Measurements from ENCODE around the gene NCKAP1. TPM values are rescaled to one million over a fixed set of nuclear protein-coding genes. Genes with fewer than 3 reads are reported as not detected.

Gene NCKAP1
- total and polyA plus RNA-seq, 2 experiments from 2014 or later, result 54.5 to 216 TPM

DNA sequence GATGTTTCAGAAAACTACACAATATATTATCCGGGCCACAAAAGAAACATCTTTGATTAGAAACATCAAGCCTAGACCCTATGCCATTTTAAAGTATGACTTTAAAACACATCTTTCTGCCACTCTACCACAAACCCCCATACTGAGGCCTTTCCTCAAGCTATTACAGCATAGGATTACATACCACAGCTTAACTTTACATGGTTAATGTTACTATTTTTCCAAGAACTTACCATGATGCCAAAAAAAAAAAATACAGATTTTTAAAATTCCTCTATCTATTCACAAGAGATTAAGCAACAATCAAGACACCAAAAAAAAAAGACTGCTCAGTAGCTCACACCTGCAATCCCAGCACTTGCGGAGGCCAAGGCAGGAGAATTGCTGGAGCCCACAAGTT is 9.0 kb downstream of the NCKAP1 start:
- no peak overlapping the region for H3K27ac ChIP-seq
- no peak overlapping the region for H3K4me3 ChIP-seq
- peaks cover 40% of the 10 kb centered on the region for H3K4me1 ChIP-seq (ENCODE audit: insufficient read depth)
- H3K27me3 ChIP-seq, result no peaks in the 10 kb centered on the region
- no peaks in the 10 kb centered on the region for H3K36me3 ChIP-seq (replicated peaks; ENCODE audit: insufficient read depth, low read depth)
- H3K4me2 ChIP-seq, result no peak overlapping the region
- H4K20me1 ChIP-seq (ENCODE audit: insufficient read depth, poor library complexity, severe bottlenecking), result peaks cover 100% of the 10 kb centered on the region
- TF ChIP-seq EZH2 (IDR thresholded peaks at IDR 0.05; ENCODE audit: borderline replicate concordance) (no peak), EZH2phosphoT487 (IDR thresholded peaks at IDR 0.05; ENCODE audit: low read depth, severe bottlenecking, unreplicated experiment) (no peak)
- TF ChIP-seq, protein P1, sequence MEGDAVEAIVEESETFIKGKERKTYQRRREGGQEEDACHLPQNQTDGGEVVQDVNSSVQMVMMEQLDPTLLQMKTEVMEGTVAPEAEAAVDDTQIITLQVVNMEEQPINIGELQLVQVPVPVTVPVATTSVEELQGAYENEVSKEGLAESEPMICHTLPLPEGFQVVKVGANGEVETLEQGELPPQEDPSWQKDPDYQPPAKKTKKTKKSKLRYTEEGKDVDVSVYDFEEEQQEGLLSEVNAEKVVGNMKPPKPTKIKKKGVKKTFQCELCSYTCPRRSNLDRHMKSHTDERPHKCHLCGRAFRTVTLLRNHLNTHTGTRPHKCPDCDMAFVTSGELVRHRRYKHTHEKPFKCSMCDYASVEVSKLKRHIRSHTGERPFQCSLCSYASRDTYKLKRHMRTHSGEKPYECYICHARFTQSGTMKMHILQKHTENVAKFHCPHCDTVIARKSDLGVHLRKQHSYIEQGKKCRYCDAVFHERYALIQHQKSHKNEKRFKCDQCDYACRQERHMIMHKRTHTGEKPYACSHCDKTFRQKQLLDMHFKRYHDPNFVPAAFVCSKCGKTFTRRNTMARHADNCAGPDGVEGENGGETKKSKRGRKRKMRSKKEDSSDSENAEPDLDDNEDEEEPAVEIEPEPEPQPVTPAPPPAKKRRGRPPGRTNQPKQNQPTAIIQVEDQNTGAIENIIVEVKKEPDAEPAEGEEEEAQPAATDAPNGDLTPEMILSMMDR (IDR thresholded peaks at IDR 0.05; ENCODE audit: poor library complexity), result no peak
- no peak overlapping the region for H2AFZ ChIP-seq
- no peaks in the 10 kb centered on the region for H3K9me3 ChIP-seq (ENCODE audit: low read depth)
- 100% methylated on average over 2 of the region's 2 CpGs for WGBS (ENCODE audit: low lambda C conversion rate, missing lambda C conversion rate)
- H3K9me2 ChIP-seq (replicated peaks; ENCODE audit: insufficient read depth), result no peaks in the 10 kb centered on the region
- H3K79me2 ChIP-seq, result peaks cover 100% of the 10 kb centered on the region
- no peak for DNase-seq (ENCODE audit: low spot score)

DNA sequence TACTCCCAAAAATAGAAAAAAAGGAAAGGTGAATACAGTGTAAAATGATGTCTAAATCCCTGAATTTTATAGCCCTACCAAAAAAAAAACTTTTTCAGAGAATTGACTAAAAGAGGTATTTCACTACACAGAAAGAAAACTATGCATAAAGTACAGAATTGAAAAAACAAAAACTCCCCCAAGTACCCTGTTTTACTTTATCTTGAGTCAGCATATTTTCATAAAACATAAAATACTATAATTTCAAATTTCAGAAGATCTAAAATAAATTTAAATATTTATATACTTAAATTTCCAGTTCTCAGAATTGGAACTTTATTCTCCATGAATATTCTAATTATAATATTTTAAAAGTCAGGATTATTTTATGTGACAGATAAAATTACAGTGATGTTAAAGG is 10.1 kb downstream of the NCKAP1 start:
- TF ChIP-seq, protein P1 (IDR thresholded peaks at IDR 0.05; ENCODE audit: poor library complexity), result no peak
- TF ChIP-seq EZH2phosphoT487 (IDR thresholded peaks at IDR 0.05; ENCODE audit: low read depth, severe bottlenecking, unreplicated experiment) (no peak), EZH2 (IDR thresholded peaks at IDR 0.05; ENCODE audit: borderline replicate concordance) (no peak)
- peaks cover 100% of the 10 kb centered on the region for H4K20me1 ChIP-seq (ENCODE audit: insufficient read depth, poor library complexity, severe bottlenecking)
- no peaks in the 10 kb centered on the region for H3K9me3 ChIP-seq (ENCODE audit: low read depth)
- no peak overlapping the region for H3K4me2 ChIP-seq
- peaks cover 100% of the 10 kb centered on the region for H3K79me2 ChIP-seq
- no peaks in the 10 kb centered on the region for H3K27me3 ChIP-seq
- H3K4me1 ChIP-seq (ENCODE audit: insufficient read depth), result peaks cover 38% of the 10 kb centered on the region
- no peak overlapping the region for H3K27ac ChIP-seq
- no peaks in the 10 kb centered on the region for H3K9me2 ChIP-seq (replicated peaks; ENCODE audit: insufficient read depth)
- no peak overlapping the region for H3K4me3 ChIP-seq
- no peak for DNase-seq (ENCODE audit: low spot score)
- no peak overlapping the region for H2AFZ ChIP-seq
- no peaks in the 10 kb centered on the region for H3K36me3 ChIP-seq (replicated peaks; ENCODE audit: insufficient read depth, low read depth)

DNA sequence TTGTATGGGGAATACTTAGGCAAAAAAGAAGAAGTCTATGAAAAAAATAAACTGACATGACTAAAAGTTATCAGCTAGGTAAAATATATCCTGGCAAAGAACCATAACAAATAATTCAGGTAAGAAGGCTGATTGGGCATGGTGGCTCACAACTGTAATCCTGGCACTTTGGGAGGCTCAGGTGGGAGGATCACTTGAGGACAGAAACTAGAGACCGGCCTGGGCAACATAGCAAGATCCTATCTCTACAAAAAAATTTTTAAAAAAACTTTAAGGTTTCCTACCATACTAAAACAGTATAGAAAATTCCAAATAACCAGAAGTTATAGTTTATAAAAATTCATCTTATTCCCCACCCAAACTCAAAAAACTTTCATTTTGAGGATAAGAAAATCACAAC is 10.8 kb downstream of the NCKAP1 start:
- Histone ChIP-seq H3K79me2 (peaks cover 100% of the 10 kb centered on the region), H3K4me1 (ENCODE audit: insufficient read depth) (peaks cover 32% of the 10 kb centered on the region)
- WGBS (ENCODE audit: low lambda C conversion rate, missing lambda C conversion rate), result 96% methylated on average over 1 of the region's 1 CpG

More for the DNA sequence above, 10.8 kb downstream of the NCKAP1 start:
- no peak for DNase-seq (ENCODE audit: low spot score)
- no peak overlapping the region for H2AFZ ChIP-seq
- H4K20me1 ChIP-seq (ENCODE audit: insufficient read depth, poor library complexity, severe bottlenecking), result peaks cover 100% of the 10 kb centered on the region
- H3K36me3 ChIP-seq (replicated peaks; ENCODE audit: insufficient read depth, low read depth), result no peaks in the 10 kb centered on the region
- H3K27me3 ChIP-seq, result no peaks in the 10 kb centered on the region
- no peak overlapping the region for H3K27ac ChIP-seq
- no peak overlapping the region for H3K4me3 ChIP-seq
- TF ChIP-seq EZH2phosphoT487 (IDR thresholded peaks at IDR 0.05; ENCODE audit: low read depth, severe bottlenecking, unreplicated experiment) (no peak), EZH2 (IDR thresholded peaks at IDR 0.05; ENCODE audit: borderline replicate concordance) (no peak)
- TF ChIP-seq, protein P1 (IDR thresholded peaks at IDR 0.05; ENCODE audit: poor library complexity), result no peak
- no peaks in the 10 kb centered on the region for H3K9me3 ChIP-seq (ENCODE audit: low read depth)
- H3K4me2 ChIP-seq, result no peak overlapping the region
- no peaks in the 10 kb centered on the region for H3K9me2 ChIP-seq (replicated peaks; ENCODE audit: insufficient read depth)
